ENCODE measurements around the gene SENP6. TPM values are rescaled to one million over a fixed set of nuclear protein-coding genes. Genes with fewer than 3 reads are reported as not detected.
"Not testable (repeated sequence)": the region's sequence is repeated elsewhere in the genome, so short reads cannot be mapped to it uniquely, and the experiment has no call there.

The SENP6 gene
- total RNA-seq, 1 experiment from 2014 or later: 63.1 TPM

DNA sequence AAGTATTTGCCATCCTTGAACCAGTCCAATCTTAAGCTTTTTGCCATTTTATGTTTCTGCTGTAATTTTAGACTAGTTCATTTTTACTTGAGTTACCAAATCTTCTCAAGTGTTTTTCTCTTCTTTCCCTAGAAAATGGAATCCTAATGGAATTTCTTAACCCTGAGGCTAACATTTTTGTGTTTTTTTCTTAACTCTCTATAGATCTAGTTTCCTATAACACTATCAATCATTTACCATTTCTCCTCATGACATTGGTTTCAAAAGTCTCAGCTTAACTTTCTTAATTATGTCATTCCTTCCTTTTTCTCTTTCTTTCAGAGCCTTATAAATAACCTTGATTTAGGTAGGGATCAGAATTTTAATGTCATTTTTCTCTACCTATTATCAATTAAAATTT is 54.8 kb downstream of the SENP6 start:
- DNase-seq (ENCODE audit: low spot score): no peak

- DNase-seq (ENCODE audit: low spot score): no peak
These were observed 55.6 kb downstream of the SENP6 start for GRCh38 chr6:75657327-75657726.

- no peak for DNase-seq (ENCODE audit: low spot score)
These were observed 64.9 kb downstream of the SENP6 start for GRCh38 chr6:75666592-75666991.

DNA sequence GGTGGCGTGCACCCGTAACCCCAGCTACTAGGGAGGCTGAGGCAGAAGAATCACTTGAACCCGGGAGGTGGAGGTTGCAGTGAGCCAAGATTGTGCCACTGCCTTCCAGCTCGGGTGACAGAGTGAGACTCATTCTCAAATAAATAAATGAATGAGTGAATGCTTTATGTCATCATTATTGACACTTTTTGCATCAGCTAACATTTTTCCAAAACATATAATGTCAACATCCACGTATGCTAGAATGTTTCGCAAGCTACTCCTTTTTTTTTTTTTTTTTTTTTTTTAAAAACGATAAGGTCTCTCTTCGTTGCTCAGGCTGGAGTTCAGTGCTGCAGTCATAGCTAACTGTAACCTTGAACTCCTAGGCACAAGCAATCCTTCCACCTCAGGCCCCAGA is 72.2 kb downstream of the SENP6 start:
- no peak for DNase-seq (ENCODE audit: low spot score)

GRCh38 chr6:75676377-75676776 is 74.7 kb downstream of the SENP6 start:
- no peak for DNase-seq (ENCODE audit: low spot score)

DNA sequence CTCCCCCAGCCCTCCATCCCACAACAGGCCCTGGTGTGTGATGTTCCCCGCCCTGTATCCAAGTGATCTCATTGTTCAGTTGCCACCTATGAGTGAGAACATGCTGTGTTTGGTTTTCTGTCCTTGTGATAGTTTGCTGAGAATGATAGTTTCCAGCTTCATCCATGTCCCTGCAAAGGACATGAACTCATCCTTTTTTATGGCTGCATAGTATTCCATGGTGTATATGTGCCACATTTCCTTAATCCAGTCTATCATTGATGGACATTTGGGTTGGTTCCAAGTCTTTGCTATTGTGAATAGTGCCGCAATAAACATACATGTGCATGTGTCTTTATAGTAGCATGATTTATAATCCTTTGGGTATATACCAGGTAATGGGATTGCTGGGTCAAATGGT is 80.9 kb downstream of the SENP6 start:
- not testable (repeated sequence) for DNase-seq (ENCODE audit: low spot score)

DNA sequence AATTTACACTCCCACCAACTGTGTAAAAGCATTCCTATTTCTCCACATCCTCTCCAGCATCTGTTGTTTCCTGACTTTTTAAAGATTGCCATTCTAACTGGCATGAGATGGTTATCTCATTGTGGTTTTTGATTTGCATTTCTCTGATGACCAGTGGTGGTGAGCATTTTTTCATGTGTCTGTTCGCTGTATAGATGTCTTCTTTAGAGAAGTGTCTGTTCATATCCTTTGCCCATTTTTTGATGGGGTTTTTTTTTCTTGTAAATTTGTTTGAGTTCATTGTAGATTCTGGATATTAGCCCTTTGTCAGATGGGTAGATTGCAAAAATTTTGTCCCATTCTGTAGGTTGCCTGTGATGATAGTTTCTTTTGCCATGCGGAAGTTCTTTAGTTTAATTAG is 81.3 kb downstream of the SENP6 start:
- DNase-seq (ENCODE audit: low spot score): not testable (repeated sequence)

- not testable (repeated sequence) for DNase-seq (ENCODE audit: low spot score)
These were observed 85.9 kb downstream of the SENP6 start for GRCh38 chr6:75687535-75687934.

GRCh38 chr6:75687937-75688336 is 86.3 kb downstream of the SENP6 start:
- DNase-seq (ENCODE audit: low spot score): not testable (repeated sequence)

DNA sequence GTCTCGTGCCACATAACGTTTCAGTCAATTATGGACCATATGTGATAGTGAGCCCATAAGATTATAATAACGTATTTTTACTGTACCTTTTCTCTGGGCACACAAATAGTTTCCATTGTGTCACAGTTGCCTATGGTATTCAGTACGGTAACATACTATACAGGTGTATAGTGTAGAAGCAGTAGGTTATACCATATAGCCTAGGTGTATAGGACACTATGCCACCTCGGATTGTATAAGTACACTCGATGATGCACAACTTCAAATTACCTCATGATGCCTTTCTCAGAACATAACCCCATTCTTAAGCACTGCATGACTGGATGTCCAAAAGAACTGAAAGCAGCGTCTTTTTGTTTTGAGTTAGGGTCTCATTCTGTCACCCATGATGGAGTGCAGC is 87.9 kb downstream of the SENP6 start:
- no peak for DNase-seq (ENCODE audit: low spot score)

DNA sequence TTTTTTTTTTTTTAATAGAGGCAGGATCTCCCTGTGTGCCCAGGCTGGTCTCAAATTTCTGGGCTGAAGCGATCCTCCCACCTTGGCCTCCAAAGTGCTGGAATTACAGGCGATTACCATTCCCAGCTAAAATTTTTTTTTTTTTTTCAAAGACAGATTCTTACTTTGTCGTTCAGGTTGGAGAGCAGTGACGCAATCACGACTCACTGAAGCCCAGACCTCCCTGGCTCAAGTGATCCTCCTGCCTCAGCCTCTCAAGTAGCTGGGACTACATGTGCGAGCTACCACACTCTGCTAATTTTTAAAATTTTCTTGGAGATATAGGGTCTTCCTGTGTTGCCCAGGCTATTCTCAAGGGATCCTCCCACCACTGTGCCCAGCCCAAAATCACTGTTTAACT is 89.3 kb downstream of the SENP6 start:
- DNase-seq (ENCODE audit: low spot score): peak; percentile 20

- DNase-seq (ENCODE audit: low spot score): no peak
These were observed 91.9 kb downstream of the SENP6 start for GRCh38 chr6:75693534-75693933.

- no peak for DNase-seq (ENCODE audit: low spot score)
These were observed 92.7 kb downstream of the SENP6 start for GRCh38 chr6:75694406-75694805.

- not testable (repeated sequence) for DNase-seq (ENCODE audit: low spot score)
These were observed 106.7 kb downstream of the SENP6 start for GRCh38 chr6:75708334-75708733.

DNA sequence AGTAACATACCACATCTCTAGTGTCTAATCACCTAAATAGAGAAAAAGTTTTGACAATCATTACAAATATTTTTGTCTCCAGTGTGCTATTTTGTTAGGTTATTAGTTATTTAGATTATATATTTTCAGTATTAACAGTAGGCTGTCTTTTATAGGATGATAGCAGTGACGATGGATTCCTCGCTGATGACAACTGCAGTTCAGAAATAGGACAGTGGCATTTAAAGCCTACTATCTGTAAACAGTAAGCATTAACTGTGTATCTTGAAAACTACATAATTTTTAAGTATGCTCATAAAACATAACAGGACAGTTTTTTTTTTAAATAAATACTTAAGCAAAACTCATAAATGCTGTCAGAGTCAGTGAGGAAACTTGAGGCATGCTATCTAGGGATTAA is 109.5 kb downstream of the SENP6 start:
- no peak for DNase-seq (ENCODE audit: low spot score)

DNA sequence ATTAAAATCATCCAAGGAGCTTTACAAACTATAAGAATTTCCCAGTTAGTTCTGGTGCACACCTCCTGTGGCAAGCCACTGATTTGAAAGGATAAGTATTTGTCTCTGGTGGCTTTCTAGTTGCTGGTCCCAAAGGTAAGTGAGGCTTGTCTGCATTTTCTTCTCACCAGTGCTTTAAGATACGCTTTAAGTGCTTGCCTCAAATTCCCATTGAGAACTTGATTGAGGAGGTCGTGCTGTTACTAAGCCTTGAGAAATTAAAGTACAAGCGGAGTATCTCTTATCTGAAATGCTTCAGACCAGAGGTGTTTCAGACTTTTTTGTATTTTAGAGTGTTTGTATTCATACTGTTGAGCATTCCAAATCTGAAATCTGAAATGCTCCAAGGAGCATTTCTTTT is 117.5 kb downstream of the SENP6 start:
- no peak for DNase-seq (ENCODE audit: low spot score)

DNA sequence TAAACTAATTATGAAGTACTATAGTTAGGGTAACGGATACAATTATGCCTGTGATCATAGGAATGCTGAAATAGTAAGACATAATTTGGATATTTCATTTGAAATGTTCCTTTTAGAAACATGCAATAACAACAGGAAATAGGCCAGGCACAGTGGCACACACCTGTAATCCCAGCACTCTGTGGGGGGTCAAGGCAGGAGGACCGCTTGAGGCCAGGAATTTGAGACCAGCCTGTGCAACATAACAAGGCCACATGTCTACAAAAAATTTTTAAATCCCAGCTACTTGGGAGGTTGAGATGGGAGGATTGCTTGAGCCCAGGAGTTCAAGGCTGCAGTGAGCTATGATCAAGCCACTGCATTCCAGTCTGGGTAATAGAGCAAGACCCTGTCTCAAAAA is 121.7 kb downstream of the SENP6 start:
- DNase-seq (ENCODE audit: low spot score): no peak

DNA sequence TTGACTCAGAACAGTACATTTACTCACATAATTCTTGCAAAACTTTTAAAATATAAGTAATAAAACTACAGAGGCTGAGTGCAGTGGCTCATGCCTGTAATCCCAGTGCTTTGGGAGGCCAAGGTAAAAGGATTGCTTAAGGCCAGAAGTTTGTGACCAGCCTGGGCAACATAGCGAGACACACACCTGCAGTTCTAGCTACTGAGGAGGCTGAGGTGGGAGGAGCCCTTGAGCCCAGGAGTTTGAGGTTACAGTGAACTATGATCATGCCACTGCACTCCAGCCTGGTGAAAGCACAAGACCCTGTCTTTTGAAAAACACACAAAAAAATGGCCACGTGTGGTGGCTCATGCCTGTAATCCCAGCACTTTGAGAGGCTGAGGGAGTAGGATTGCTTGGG is 125.5 kb downstream of the SENP6 start:
- no peak for DNase-seq (ENCODE audit: low spot score)

DNA sequence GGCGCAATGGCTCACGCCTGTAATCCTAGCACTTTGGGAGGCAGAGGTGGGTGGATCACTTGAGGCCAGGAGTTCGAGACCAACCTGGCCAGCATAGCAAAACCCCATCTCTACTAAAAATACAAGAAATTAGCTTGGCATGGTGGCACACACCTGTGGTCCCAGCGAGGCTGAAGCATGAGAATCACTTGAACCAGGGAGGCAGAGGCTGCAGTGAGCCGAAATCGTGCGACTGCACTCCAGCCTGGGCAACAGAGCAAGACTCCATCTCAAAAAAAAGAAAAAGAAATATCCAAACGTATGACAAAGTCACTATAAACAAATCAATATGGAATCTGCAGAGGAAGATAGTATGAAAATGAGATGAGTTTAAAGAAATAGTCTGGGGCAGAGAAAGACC is 129.3 kb downstream of the SENP6 start:
- not testable (repeated sequence) for DNase-seq (ENCODE audit: low spot score)

DNA sequence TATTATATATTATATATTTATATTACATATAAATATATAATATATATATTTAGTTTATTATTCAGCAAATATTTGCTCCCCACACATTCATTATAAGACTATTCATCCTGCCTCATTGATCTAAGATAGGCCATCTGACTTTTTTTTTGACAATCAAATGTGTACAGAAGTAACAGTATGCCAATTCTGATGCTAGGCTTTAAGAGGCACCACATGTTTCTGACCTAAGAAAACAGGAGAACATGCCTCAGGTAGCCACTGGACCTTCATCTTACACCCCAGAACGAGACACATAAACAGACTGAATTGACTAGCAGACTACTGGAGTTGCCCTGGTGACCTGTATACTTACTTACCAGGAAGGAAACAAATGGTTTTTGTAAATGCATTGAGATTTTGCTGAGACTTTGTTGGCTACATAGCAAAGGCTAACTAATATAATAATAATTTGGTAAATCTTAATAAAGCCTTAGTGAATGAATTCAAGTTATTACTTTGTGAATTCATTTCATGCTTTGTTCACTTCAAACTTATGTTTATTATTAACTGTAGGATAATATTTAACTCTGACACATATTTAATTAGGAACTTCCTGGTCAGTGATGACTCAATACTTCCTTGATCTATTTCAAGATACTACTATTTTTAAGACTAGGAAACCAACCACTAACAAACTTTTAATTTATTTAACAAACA is 134.0 kb downstream of the SENP6 start:
- peak; percentile 33 for DNase-seq (ENCODE audit: low spot score)

DNA sequence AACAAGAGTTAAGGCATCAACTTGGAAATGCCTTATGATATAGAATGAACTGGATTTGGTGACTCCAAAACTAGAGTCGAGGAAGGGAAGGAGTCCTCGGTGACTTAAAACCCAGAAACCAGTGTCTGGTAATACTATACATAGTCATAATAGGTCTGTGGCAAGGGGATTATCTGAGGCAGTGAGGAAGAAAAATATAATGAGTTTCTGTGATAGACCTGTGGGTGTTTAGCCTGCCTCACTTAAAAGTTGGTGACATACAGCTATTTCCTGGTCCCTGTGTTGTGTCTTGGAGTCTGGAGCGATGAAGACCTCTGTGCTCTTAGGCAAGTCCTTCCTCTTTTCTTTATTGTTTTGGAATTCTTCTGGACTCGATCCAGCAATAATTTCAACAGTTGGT is 142.3 kb downstream of the SENP6 start:
- DNase-seq (ENCODE audit: low spot score): no peak

- DNase-seq (ENCODE audit: low spot score): no peak
These were observed 143.7 kb downstream of the SENP6 start for GRCh38 chr6:75745404-75745803.

DNA sequence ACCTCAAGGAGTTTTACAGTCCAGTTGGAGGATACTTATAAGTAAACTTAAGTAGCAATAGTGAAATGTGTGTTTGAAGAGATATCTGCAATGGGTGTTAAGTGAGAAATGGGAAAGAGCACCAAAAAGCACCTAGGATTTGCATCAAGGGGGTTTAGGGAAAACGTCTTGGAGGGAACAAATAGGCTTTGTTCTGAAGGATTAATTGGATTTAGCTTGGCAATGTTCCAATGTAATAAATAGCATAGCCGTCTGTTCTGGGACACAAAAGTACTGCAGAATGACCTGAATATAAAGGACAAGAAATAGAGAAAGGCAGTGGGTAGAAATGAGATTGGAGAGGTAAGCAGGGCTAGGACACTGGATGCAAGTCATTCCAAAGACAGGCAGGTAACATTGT is 144.5 kb downstream of the SENP6 start:
- DNase-seq (ENCODE audit: low spot score): no peak
